Measurements from ENCODE around the gene RCOR1.

The RCOR1 gene

DNA sequence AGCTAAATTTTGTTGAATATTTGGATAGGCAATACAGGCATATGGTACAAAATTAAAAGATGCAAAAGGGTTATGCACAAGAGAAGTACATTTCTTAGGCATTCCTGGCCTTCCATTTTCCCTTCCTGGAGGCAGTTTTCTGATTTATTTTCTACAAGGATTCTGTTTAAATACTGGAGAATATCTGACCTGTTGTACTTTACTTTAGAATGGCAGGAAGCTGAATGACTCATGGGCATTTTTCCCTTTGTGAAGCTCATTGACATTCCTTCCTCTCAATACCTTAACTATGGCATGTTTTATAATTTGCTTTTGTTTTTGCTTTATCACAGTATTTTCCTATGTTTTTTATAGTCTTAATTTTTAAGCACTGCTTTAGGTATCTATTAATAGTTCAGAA is 62.7 kb downstream of the RCOR1 start:
- TF ChIP-seq, protein P1, sequence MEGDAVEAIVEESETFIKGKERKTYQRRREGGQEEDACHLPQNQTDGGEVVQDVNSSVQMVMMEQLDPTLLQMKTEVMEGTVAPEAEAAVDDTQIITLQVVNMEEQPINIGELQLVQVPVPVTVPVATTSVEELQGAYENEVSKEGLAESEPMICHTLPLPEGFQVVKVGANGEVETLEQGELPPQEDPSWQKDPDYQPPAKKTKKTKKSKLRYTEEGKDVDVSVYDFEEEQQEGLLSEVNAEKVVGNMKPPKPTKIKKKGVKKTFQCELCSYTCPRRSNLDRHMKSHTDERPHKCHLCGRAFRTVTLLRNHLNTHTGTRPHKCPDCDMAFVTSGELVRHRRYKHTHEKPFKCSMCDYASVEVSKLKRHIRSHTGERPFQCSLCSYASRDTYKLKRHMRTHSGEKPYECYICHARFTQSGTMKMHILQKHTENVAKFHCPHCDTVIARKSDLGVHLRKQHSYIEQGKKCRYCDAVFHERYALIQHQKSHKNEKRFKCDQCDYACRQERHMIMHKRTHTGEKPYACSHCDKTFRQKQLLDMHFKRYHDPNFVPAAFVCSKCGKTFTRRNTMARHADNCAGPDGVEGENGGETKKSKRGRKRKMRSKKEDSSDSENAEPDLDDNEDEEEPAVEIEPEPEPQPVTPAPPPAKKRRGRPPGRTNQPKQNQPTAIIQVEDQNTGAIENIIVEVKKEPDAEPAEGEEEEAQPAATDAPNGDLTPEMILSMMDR (IDR thresholded peaks at IDR 0.05; ENCODE audit: insufficient read depth, low read length): no peak
- TF ChIP-seq SPI1 (IDR thresholded peaks at IDR 0.05; ENCODE audit: borderline replicate concordance, low read depth) (no peak), REST (IDR thresholded peaks at IDR 0.05; ENCODE audit: insufficient replicate concordance, low read depth) (no peak), POLR2AphosphoS5 (IDR thresholded peaks at IDR 0.05; ENCODE audit: low read depth) (no peak), GABPA (IDR thresholded peaks at IDR 0.05; ENCODE audit: low read depth) (no peak)
- Histone ChIP-seq H3K4me3 (replicated peaks; ENCODE audit: insufficient read depth, low read length) (no peak overlapping the region), H3K27ac (replicated peaks) (no peak overlapping the region), H3K27me3 (ENCODE audit: insufficient read depth, poor library complexity, severe bottlenecking) (no peaks in the 10 kb centered on the region)
- no peak for DNase-seq (ENCODE audit: low read depth in 1 of 2, low spot score in 1 of 2)

- Histone ChIP-seq H3K27ac (replicated peaks) (no peak overlapping the region; the same call in 1 of the 2 replicates), H3K27me3 (ENCODE audit: insufficient read depth, poor library complexity, severe bottlenecking) (no peaks in the 10 kb centered on the region), H3K4me3 (replicated peaks; ENCODE audit: insufficient read depth, low read length) (no peak overlapping the region)
- no peak for TF ChIP-seq POLR2AphosphoS5 (IDR thresholded peaks at IDR 0.05; ENCODE audit: low read depth)
- TF ChIP-seq, protein P1 (IDR thresholded peaks at IDR 0.05; ENCODE audit: insufficient read depth, low read length): no peak
- TF ChIP-seq SPI1 (IDR thresholded peaks at IDR 0.05; ENCODE audit: borderline replicate concordance, low read depth): no peak
- TF ChIP-seq GABPA (IDR thresholded peaks at IDR 0.05; ENCODE audit: low read depth): no peak
- no peak for TF ChIP-seq REST (IDR thresholded peaks at IDR 0.05; ENCODE audit: insufficient replicate concordance, low read depth)
- no peak for DNase-seq (ENCODE audit: low read depth in 1 of 2, low spot score in 1 of 2)
These were observed 67.3 kb downstream of the RCOR1 start for GRCh38 chr14:102659797-102660196.

DNA sequence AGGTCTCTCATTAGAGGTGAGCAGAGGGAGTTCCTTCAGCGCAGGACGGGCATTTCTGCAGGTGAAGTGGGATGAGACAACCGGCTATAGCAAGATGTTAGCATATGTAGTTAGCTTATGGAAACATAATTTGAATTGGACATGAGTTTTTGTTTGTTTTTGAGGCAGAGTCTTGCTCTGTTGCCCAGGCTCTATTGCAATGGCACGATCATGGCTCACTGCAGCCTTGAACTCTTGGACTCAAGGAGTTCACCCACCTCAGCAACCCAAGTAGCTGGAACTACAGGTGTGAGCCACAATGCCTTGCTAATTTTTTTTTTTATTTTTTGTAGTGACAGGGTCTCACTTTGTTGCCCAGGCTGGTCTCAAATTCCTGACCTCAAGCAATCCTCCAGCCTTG is 69.2 kb downstream of the RCOR1 start:
- DNase-seq (ENCODE audit: low read depth in 1 of 2, low spot score in 1 of 2): no peak
- no peak overlapping the region for H3K4me3 ChIP-seq (replicated peaks; ENCODE audit: insufficient read depth, low read length)
- TF ChIP-seq REST (IDR thresholded peaks at IDR 0.05; ENCODE audit: insufficient replicate concordance, low read depth): no peak
- no peak for TF ChIP-seq POLR2AphosphoS5 (IDR thresholded peaks at IDR 0.05; ENCODE audit: low read depth)
- TF ChIP-seq GABPA (IDR thresholded peaks at IDR 0.05; ENCODE audit: low read depth): no peak
- TF ChIP-seq SPI1 (IDR thresholded peaks at IDR 0.05; ENCODE audit: borderline replicate concordance, low read depth): no peak
- TF ChIP-seq, protein P1 (IDR thresholded peaks at IDR 0.05; ENCODE audit: insufficient read depth, low read length): no peak
- H3K27ac ChIP-seq (replicated peaks): peak overlapping the region; percentile 79
- no peaks in the 10 kb centered on the region for H3K27me3 ChIP-seq (ENCODE audit: insufficient read depth, poor library complexity, severe bottlenecking)

Data from HL-60 (cell line).